Muscle of leg (tissue), 11 donors: ENCODE results near the gene ARHGEF12. TPM values are rescaled to one million over a fixed set of nuclear protein-coding genes. Genes with fewer than 3 reads are reported as not detected.

Experiments
- DNase-seq: peaks from one replicate; pipeline ENCODE4 v3.0.0; 2013
- H3K27ac ChIP-seq: one replicate; pipeline ENCODE4 v1.5.1; 2013; ENCODE audit warnings: mild to moderate bottlenecking, low read length, control low read depth
- H3K27me3 ChIP-seq: one replicate; pipeline ENCODE4 v1.6.1; 2013; ENCODE audit warnings: low read length; ENCODE audit not compliant: control insufficient read depth, insufficient read depth
- H3K36me3 ChIP-seq: one replicate; pipeline ENCODE4 v1.6.1; 2013; ENCODE audit warnings: low read length; ENCODE audit not compliant: control insufficient read depth, insufficient read depth
- H3K4me1 ChIP-seq: one replicate; pipeline ENCODE4 v1.6.1; 2013; ENCODE audit warnings: low read length; ENCODE audit not compliant: control insufficient read depth, insufficient read depth
- H3K4me3 ChIP-seq: one replicate; pipeline ENCODE4 v1.5.1; 2013; ENCODE audit warnings: low read length, control low read depth
- H3K9me3 ChIP-seq: replicated peaks from 2 replicates; pipeline ENCODE4 v1.6.1; 2013; ENCODE audit warnings: low read depth, low read length; ENCODE audit not compliant: control insufficient read depth
- WGBS: methylation state at CpG from one replicate; pipeline ENCODE4 v1.1.5; 2013; ENCODE audit warnings: missing lambda C conversion rate; ENCODE audit not compliant: insufficient coverage; 5-methylcytosine and 5-hydroxymethylcytosine counted together
- polyA plus RNA-seq, 8 donors: library from polyadenylated mRNA; unstranded; fragments of 120-200 nt; gene quantifications; one replicate each; pipeline versions ENCODE4 v1.2.1 to v1.2.3, GENCODE V29; 2013; ENCODE audit warnings: inconsistent platforms in 1 of 8, low replicate concordance in 1 of 8; ENCODE audit not compliant: insufficient read length in 8 of 8, insufficient read depth in 1 of 8
- total RNA-seq: library from RNA; stranded (reverse); fragments of 120-200 nt; gene quantifications from one replicate; pipeline ENCODE4 v1.2.4, GENCODE V29; 2013

Gene ARHGEF12
- total and polyA plus RNA-seq, 9 donors: 26.5 to 53.6 (median 36.5) TPM

GRCh38 chr11:120331301-120331996, 4.8 kb upstream of the ARHGEF12 start:
- H3K9me3 ChIP-seq: no peaks in the 10 kb centered on the region
- H3K27me3 ChIP-seq: no peaks in the 10 kb centered on the region
- H3K36me3 ChIP-seq: peaks cover 9% of the 10 kb centered on the region
- DNase-seq: peak; percentile 37
- no peak overlapping the region for H3K4me3 ChIP-seq
- 38% methylated on average over 1 of the region's 2 CpGs for WGBS
- H3K4me1 ChIP-seq: peaks cover 10% of the 10 kb centered on the region
- H3K27ac ChIP-seq: no peak overlapping the region

- no peak overlapping the region for H3K4me3 ChIP-seq
- WGBS: no CpG with 5 or more reads among the region's 5 CpGs
- no peaks in the 10 kb centered on the region for H3K9me3 ChIP-seq
- peaks cover 10% of the 10 kb centered on the region for H3K4me1 ChIP-seq
- peaks cover 7% of the 10 kb centered on the region for H3K36me3 ChIP-seq
- no peak overlapping the region for H3K27ac ChIP-seq
- H3K27me3 ChIP-seq: peaks cover 2% of the 10 kb centered on the region
- no peak for DNase-seq
These were observed 3.1 kb upstream of the ARHGEF12 start for GRCh38 chr11:120332822-120333716.

GRCh38 chr11:120333801-120334200, 2.4 kb upstream of the ARHGEF12 start:
- DNase-seq: no peak
- Histone ChIP-seq H3K4me1 (peaks cover 10% of the 10 kb centered on the region), H3K27me3 (peaks cover 2% of the 10 kb centered on the region), H3K9me3 (no peaks in the 10 kb centered on the region), H3K27ac (no peak overlapping the region), H3K36me3 (peaks cover 7% of the 10 kb centered on the region), H3K4me3 (no peak overlapping the region)
- 80% methylated on average over 1 of the region's 1 CpG for WGBS

GRCh38 chr11:120334332-120334731, 1.9 kb upstream of the ARHGEF12 start:
- Histone ChIP-seq H3K4me1 (peaks cover 10% of the 10 kb centered on the region), H3K36me3 (peaks cover 7% of the 10 kb centered on the region), H3K27me3 (peaks cover 2% of the 10 kb centered on the region), H3K4me3 (no peak overlapping the region), H3K27ac (no peak overlapping the region), H3K9me3 (no peaks in the 10 kb centered on the region)
- DNase-seq: no peak
- whole genome bisulfite sequencing: no CpG with 5 or more reads among the region's 1 CpG

- Histone ChIP-seq H3K27me3 (peaks cover 2% of the 10 kb centered on the region), H3K36me3 (peaks cover 4% of the 10 kb centered on the region), H3K4me1 (peaks cover 13% of the 10 kb centered on the region), H3K27ac (peak overlapping the region; percentile 98), H3K9me3 (no peaks in the 10 kb centered on the region), H3K4me3 (peak overlapping the region; percentile 89)
- DNase-seq: peak; percentile 95
- WGBS: 0% methylated on average over 2 of the region's 8 CpGs
These were observed 1.2 kb upstream of the ARHGEF12 start for GRCh38 chr11:120334894-120335462.

- H3K4me1 ChIP-seq: peaks cover 13% of the 10 kb centered on the region
- WGBS: 0% methylated on average over 7 of the region's 19 CpGs
- H3K27ac ChIP-seq: peak overlapping the region; percentile 98
- no peaks in the 10 kb centered on the region for H3K9me3 ChIP-seq
- H3K36me3 ChIP-seq: no peaks in the 10 kb centered on the region
- H3K4me3 ChIP-seq: peak overlapping the region; percentile 89
- peaks cover 2% of the 10 kb centered on the region for H3K27me3 ChIP-seq
- peak; percentile 74 for DNase-seq
These were observed 681 bp upstream of the ARHGEF12 start for GRCh38 chr11:120335556-120335907.

GRCh38 chr11:120336641-120337354, 585 bp downstream of the ARHGEF12 start:
- H3K27ac ChIP-seq: peak overlapping the region; percentile 97
- WGBS: under 1% methylated on average over 50 of the region's 56 CpGs
- no peaks in the 10 kb centered on the region for H3K36me3 ChIP-seq
- peaks cover 7% of the 10 kb centered on the region for H3K4me1 ChIP-seq
- DNase-seq: peak; percentile 73
- H3K9me3 ChIP-seq: no peaks in the 10 kb centered on the region
- peak overlapping the region; percentile 90 for H3K4me3 ChIP-seq
- peaks cover 2% of the 10 kb centered on the region for H3K27me3 ChIP-seq

- Histone ChIP-seq H3K27ac (peak overlapping the region; percentile 97), H3K9me3 (no peaks in the 10 kb centered on the region), H3K4me1 (peaks cover 7% of the 10 kb centered on the region), H3K36me3 (no peaks in the 10 kb centered on the region), H3K27me3 (peaks cover 2% of the 10 kb centered on the region), H3K4me3 (peak overlapping the region; percentile 90)
- DNase-seq: peak; percentile 58
- 0% methylated on average over 6 of the region's 18 CpGs for WGBS
These were observed 1.3 kb downstream of the ARHGEF12 start for GRCh38 chr11:120337355-120338106.

- H3K4me3 ChIP-seq: peak overlapping the region; percentile 90
- H3K27me3 ChIP-seq: peaks cover 2% of the 10 kb centered on the region
- no peaks in the 10 kb centered on the region for H3K9me3 ChIP-seq
- H3K27ac ChIP-seq: peak overlapping the region; percentile 97
- H3K4me1 ChIP-seq: peaks cover 7% of the 10 kb centered on the region
- no peaks in the 10 kb centered on the region for H3K36me3 ChIP-seq
- no CpG with 5 or more reads among the region's 7 CpGs for WGBS
- peak; percentile 35 for DNase-seq
These were observed 2.1 kb downstream of the ARHGEF12 start for GRCh38 chr11:120338107-120338933.
